ENCODE measurements around the gene TENM4. TPM values are rescaled to one million over a fixed set of nuclear protein-coding genes. Genes with fewer than 3 reads are reported as not detected.
A peak's percentile ranks its signal among the peaks of the same experiment; 100 is the strongest.

Gene TENM4
- total RNA-seq, 2 donors from 2014 or later, result 68.2 to 130 TPM

GRCh38 chr11:78664636-78665035 lies 776.2 kb downstream of the TENM4 start:
- Histone ChIP-seq H3K4me1 (ENCODE audit: control insufficient read depth, insufficient read depth, low read length) (no peaks in the 10 kb centered on the region), H3K9me3 (ENCODE audit: control insufficient read depth, low read length) (no peaks in the 10 kb centered on the region), H3K9ac (ENCODE audit: extremely low read depth, low read length, poor library complexity, severe bottlenecking) (no peak overlapping the region), H3K36me3 (ENCODE audit: control insufficient read depth, insufficient read depth, low read length) (peaks cover 10% of the 10 kb centered on the region), H3K27me3 (ENCODE audit: control insufficient read depth, insufficient read depth, low read length, poor library complexity, severe bottlenecking) (no peaks in the 10 kb centered on the region), H3K27ac (ENCODE audit: low read depth, low read length) (no peak overlapping the region), H3K4me3 (ENCODE audit: low read length) (no peak overlapping the region)
- Mint-ChIP-seq H3K9me3 (no peaks in the 10 kb centered on the region), H3K27me3 (ENCODE audit: insufficient read depth) (no peaks in the 10 kb centered on the region), H3K4me3 (no peak overlapping the region), H3K4me1 (no peaks in the 10 kb centered on the region), H3K27ac (no peak overlapping the region), H3K36me3 (ENCODE audit: low read depth) (peaks cover 72% of the 10 kb centered on the region)
- 100% methylated on average over 1 of the region's 1 CpG; no CpG with 5 or more reads in 1 of the 2 experiments for WGBS, 2 experiments (ENCODE audit: insufficient coverage in 1 of 2, insufficient read length in 1 of 2)
- DNase-seq, result no peak
- no peak for TF ChIP-seq CTCF (conservative IDR thresholded peaks at IDR 0.05)

GRCh38 chr11:78662811-78663210 lies 778.0 kb downstream of the TENM4 start:
- H3K27me3 Mint-ChIP-seq (ENCODE audit: insufficient read depth), result no peaks in the 10 kb centered on the region
- WGBS, 2 experiments (ENCODE audit: insufficient coverage in 1 of 2, insufficient read length in 1 of 2), result 92 to 95% methylated on average over 2 of the region's 2 CpGs
- H3K4me3 ChIP-seq (ENCODE audit: low read length), result no peak overlapping the region
- H3K4me1 Mint-ChIP-seq, result no peaks in the 10 kb centered on the region
- H3K36me3 ChIP-seq (ENCODE audit: control insufficient read depth, insufficient read depth, low read length), result peaks cover 4% of the 10 kb centered on the region
- H3K4me3 Mint-ChIP-seq, result no peak overlapping the region
- peaks cover 74% of the 10 kb centered on the region for H3K36me3 Mint-ChIP-seq (ENCODE audit: low read depth)
- H3K9me3 Mint-ChIP-seq, result no peaks in the 10 kb centered on the region
- no peaks in the 10 kb centered on the region for H3K4me1 ChIP-seq (ENCODE audit: control insufficient read depth, insufficient read depth, low read length)
- no peak overlapping the region for H3K9ac ChIP-seq (ENCODE audit: extremely low read depth, low read length, poor library complexity, severe bottlenecking)
- H3K27ac ChIP-seq (ENCODE audit: low read depth, low read length), result no peak overlapping the region
- no peaks in the 10 kb centered on the region for H3K27me3 ChIP-seq (ENCODE audit: control insufficient read depth, insufficient read depth, low read length, poor library complexity, severe bottlenecking)
- no peak overlapping the region for H3K27ac Mint-ChIP-seq
- peak; percentile 11 for DNase-seq
- H3K9me3 ChIP-seq (ENCODE audit: control insufficient read depth, low read length), result no peaks in the 10 kb centered on the region
- TF ChIP-seq CTCF (conservative IDR thresholded peaks at IDR 0.05), result no peak

- H3K36me3 ChIP-seq (ENCODE audit: control insufficient read depth, insufficient read depth, low read length), result peaks cover 4% of the 10 kb centered on the region
- TF ChIP-seq CTCF (conservative IDR thresholded peaks at IDR 0.05), result no peak
- Mint-ChIP-seq H3K27ac (no peak overlapping the region), H3K4me1 (no peaks in the 10 kb centered on the region), H3K4me3 (no peak overlapping the region), H3K9me3 (no peaks in the 10 kb centered on the region), H3K27me3 (ENCODE audit: insufficient read depth) (no peaks in the 10 kb centered on the region), H3K36me3 (ENCODE audit: low read depth) (peaks cover 68% of the 10 kb centered on the region)
- H3K9ac ChIP-seq (ENCODE audit: extremely low read depth, low read length, poor library complexity, severe bottlenecking), result no peak overlapping the region
- H3K27me3 ChIP-seq (ENCODE audit: control insufficient read depth, insufficient read depth, low read length, poor library complexity, severe bottlenecking), result no peaks in the 10 kb centered on the region
- peak; percentile 31 for DNase-seq
- WGBS, 2 experiments (ENCODE audit: insufficient coverage in 1 of 2, insufficient read length in 1 of 2), result 90 to 94% methylated on average over 2 to 4 of the region's 4 CpGs
- H3K27ac ChIP-seq (ENCODE audit: low read depth, low read length), result no peak overlapping the region
- H3K4me3 ChIP-seq (ENCODE audit: low read length), result no peak overlapping the region
- H3K4me1 ChIP-seq (ENCODE audit: control insufficient read depth, insufficient read depth, low read length), result no peaks in the 10 kb centered on the region
- no peaks in the 10 kb centered on the region for H3K9me3 ChIP-seq (ENCODE audit: control insufficient read depth, low read length)
Measured at GRCh38 chr11:78660471-78660870, 780.4 kb downstream of the TENM4 start.

All from endodermal cell (in vitro differentiated cells).